Measurements from ENCODE around the gene CYP39A1. TPM values are rescaled to one million over a fixed set of nuclear protein-coding genes. Genes with fewer than 3 reads are reported as not detected.

CYP39A1 gene
- total and polyA plus RNA-seq, 2 experiments from 2014 or later, result 1.5 to 3.5 TPM

DNA sequence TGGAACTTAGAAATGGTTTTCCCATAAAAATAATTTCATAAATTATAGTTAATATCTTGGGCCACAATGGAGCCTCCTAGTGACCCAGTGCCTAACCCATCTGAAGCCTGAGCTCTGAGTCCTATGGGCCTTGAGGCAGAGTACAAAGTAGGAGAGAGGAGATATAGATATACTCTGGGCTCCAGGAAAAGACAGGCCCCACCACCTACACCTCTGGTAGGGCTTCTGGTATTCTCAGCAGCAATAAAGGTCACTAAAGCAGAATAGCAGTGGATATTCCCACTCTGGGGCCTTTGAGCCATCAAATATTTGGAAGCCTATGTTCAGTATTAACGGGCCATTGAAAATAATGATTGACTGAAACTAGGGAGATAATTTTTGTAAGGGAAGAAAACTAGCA is 24.1 kb downstream of the CYP39A1 start (continued):
- TF ChIP-seq REST (IDR thresholded peaks at IDR 0.05; ENCODE audit: unreplicated experiment) (no peak), NANOG (IDR thresholded peaks at IDR 0.05; ENCODE audit: borderline replicate concordance) (no peak), POLR2AphosphoS5 (IDR thresholded peaks at IDR 0.05; ENCODE audit: low read depth) (no peak), ZNF114 (CRISPR knock-in tag; IDR thresholded peaks at IDR 0.05) (no peak)

DNA sequence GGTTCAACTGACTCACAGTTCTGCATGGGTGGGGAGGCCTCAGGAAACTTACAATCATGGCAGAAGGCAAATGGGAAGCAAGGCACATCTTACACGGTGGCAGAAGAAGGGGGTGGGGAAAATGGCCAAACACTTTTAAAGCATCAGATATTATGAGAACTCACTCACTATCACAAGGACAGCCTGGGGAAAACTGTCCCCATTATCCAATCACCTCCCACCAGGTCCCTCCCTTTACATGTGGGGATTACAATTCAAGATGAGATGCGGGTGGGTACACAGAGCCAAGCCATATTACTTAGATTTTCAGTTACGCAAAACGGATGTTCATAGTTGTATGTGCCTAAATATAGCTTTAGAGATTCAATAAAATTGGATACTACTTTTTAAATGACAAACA is 25.6 kb downstream of the CYP39A1 start:
- no peaks in the 10 kb centered on the region for H3F3A ChIP-seq (replicated peaks; ENCODE audit: low read depth)
- H3K36me3 ChIP-seq (ENCODE audit: insufficient read depth), result no peaks in the 10 kb centered on the region
- no peaks in the 10 kb centered on the region for H3K9me2 ChIP-seq (ENCODE audit: insufficient read depth)
- no peak overlapping the region for H3K4me2 ChIP-seq
- H3K4me1 Mint-ChIP-seq, result no peaks in the 10 kb centered on the region
- no peaks in the 10 kb centered on the region for H3K27me3 Mint-ChIP-seq (ENCODE audit: insufficient read depth, low read depth, poor library complexity)
- ATAC-seq (no peak), DNase-seq (ENCODE audit: low spot score) (no peak)
- H3K4me3 ChIP-seq, result no peak overlapping the region
- no peaks in the 10 kb centered on the region for H3K9me3 Mint-ChIP-seq
- H2AFZ ChIP-seq, result no peak overlapping the region
- H3K4me3 Mint-ChIP-seq, result no peak overlapping the region
- H3K79me2 ChIP-seq (replicated peaks; ENCODE audit: insufficient read depth), result no peaks in the 10 kb centered on the region
- no peaks in the 10 kb centered on the region for H3K27me3 ChIP-seq (ENCODE audit: insufficient read depth)
- no peak overlapping the region for H3K27ac Mint-ChIP-seq
- no peaks in the 10 kb centered on the region for H3K36me3 Mint-ChIP-seq (ENCODE audit: low read depth)
- no peak overlapping the region for H3K27ac ChIP-seq (ENCODE audit: low read depth)
- H3K4me1 ChIP-seq (ENCODE audit: insufficient read depth), result no peaks in the 10 kb centered on the region
- H4K20me1 ChIP-seq (replicated peaks; ENCODE audit: insufficient read depth), result no peaks in the 10 kb centered on the region
- TF ChIP-seq EZH2phosphoT487 (IDR thresholded peaks at IDR 0.05; ENCODE audit: unreplicated experiment) (no peak), EZH2 (IDR thresholded peaks at IDR 0.05; ENCODE audit: low read depth, unreplicated experiment) (no peak)

- H2AFZ ChIP-seq, result no peak overlapping the region
- no peak overlapping the region for H3K4me2 ChIP-seq
- no peaks in the 10 kb centered on the region for H3K27me3 ChIP-seq (ENCODE audit: insufficient read depth)
- H3K79me2 ChIP-seq (replicated peaks; ENCODE audit: insufficient read depth), result no peaks in the 10 kb centered on the region
- Mint-ChIP-seq H3K36me3 (ENCODE audit: low read depth) (no peaks in the 10 kb centered on the region), H3K27me3 (ENCODE audit: insufficient read depth, low read depth, poor library complexity) (no peaks in the 10 kb centered on the region), H3K27ac (no peak overlapping the region), H3K4me1 (no peaks in the 10 kb centered on the region), H3K4me3 (no peak overlapping the region), H3K9me3 (no peaks in the 10 kb centered on the region)
- H3K4me1 ChIP-seq (ENCODE audit: insufficient read depth), result no peaks in the 10 kb centered on the region
- H3K4me3 ChIP-seq, result no peak overlapping the region
- ATAC-seq (peak; percentile 41; the same call in 1 of the 3 replicates), DNase-seq (ENCODE audit: low spot score) (peak; percentile 64)
- no peaks in the 10 kb centered on the region for H3F3A ChIP-seq (replicated peaks; ENCODE audit: low read depth)
- no peaks in the 10 kb centered on the region for H3K9me2 ChIP-seq (ENCODE audit: insufficient read depth)
- H3K27ac ChIP-seq (ENCODE audit: low read depth), result no peak overlapping the region
- H3K36me3 ChIP-seq (ENCODE audit: insufficient read depth), result no peaks in the 10 kb centered on the region
- H4K20me1 ChIP-seq (replicated peaks; ENCODE audit: insufficient read depth), result no peaks in the 10 kb centered on the region
- TF ChIP-seq CREB1 (CRISPR knock-in tag; IDR thresholded peaks at IDR 0.05; ENCODE audit: low read depth), result no peak
- no peak for TF ChIP-seq EZH2 (IDR thresholded peaks at IDR 0.05; ENCODE audit: low read depth, unreplicated experiment)
- TF ChIP-seq STAT1 (IDR thresholded peaks at IDR 0.05; ENCODE audit: unreplicated experiment), result no peak
- TF ChIP-seq, protein P1, sequence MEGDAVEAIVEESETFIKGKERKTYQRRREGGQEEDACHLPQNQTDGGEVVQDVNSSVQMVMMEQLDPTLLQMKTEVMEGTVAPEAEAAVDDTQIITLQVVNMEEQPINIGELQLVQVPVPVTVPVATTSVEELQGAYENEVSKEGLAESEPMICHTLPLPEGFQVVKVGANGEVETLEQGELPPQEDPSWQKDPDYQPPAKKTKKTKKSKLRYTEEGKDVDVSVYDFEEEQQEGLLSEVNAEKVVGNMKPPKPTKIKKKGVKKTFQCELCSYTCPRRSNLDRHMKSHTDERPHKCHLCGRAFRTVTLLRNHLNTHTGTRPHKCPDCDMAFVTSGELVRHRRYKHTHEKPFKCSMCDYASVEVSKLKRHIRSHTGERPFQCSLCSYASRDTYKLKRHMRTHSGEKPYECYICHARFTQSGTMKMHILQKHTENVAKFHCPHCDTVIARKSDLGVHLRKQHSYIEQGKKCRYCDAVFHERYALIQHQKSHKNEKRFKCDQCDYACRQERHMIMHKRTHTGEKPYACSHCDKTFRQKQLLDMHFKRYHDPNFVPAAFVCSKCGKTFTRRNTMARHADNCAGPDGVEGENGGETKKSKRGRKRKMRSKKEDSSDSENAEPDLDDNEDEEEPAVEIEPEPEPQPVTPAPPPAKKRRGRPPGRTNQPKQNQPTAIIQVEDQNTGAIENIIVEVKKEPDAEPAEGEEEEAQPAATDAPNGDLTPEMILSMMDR (conservative IDR thresholded peaks at IDR 0.05; ENCODE audit: low read depth in 2 of 2), result peak in 1 of 2 experiments; percentile 72; a peak in 3 of 4 replicates
- no peak for TF ChIP-seq ZNF114 (CRISPR knock-in tag; IDR thresholded peaks at IDR 0.05)
Measured at GRCh38 chr6:46626228-46626909, 26.2 kb downstream of the CYP39A1 start.
